Adrenal gland (tissue), 5 donors: Measurements from ENCODE around the gene HNRNPM.

Source experiments
- POLR2A ChIP-seq, 2 donors: fragments of 450-650 bp; IDR thresholded peaks; one replicate each; pipeline ENCODE4 v1.6.1; 2017; ENCODE audit warnings: antibody characterized with exemption in 2 of 2, mild to moderate bottlenecking in 2 of 2, moderate library complexity in 1 of 2
- TF ChIP-seq, protein P1 (sequence below), 6 experiments: fragments of 450-650 bp in 4 of 6; fragments of 200-600 bp in 2 of 6; sonication (generic) in 1 of 6; IDR thresholded peaks; 1 replicate in 5 of 6; 2 replicates in 1 of 6; pipeline versions ENCODE4 v1.5.1 to v1.8.0; 2016 to 2021; ENCODE audit warnings: antibody characterized with exemption in 6 of 6, mild to moderate bottlenecking in 2 of 6, moderate library complexity in 1 of 6
- donor health status: DM: no; HTN: no; CAD: no.

DNA sequence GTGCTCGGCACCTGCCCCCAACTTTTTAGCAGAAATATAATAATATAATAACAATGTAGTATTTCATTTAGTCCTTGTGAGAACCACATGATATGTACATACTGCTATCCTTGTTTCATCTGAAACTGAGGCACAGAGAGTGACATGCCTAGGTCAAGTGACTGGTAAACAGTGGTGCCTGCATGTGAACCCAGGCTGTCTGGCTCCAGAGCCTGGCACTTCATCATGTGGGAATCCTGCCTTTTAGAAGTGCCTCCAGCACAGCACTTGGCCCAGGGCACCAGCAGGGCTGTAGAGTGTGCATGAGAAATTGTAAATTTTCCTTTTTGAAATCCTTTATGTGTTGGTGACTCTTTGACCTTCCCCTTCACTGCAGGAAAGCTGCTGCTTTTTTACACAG lies 30.2 kb downstream of the HNRNPM start:
- TF ChIP-seq, protein P1, sequence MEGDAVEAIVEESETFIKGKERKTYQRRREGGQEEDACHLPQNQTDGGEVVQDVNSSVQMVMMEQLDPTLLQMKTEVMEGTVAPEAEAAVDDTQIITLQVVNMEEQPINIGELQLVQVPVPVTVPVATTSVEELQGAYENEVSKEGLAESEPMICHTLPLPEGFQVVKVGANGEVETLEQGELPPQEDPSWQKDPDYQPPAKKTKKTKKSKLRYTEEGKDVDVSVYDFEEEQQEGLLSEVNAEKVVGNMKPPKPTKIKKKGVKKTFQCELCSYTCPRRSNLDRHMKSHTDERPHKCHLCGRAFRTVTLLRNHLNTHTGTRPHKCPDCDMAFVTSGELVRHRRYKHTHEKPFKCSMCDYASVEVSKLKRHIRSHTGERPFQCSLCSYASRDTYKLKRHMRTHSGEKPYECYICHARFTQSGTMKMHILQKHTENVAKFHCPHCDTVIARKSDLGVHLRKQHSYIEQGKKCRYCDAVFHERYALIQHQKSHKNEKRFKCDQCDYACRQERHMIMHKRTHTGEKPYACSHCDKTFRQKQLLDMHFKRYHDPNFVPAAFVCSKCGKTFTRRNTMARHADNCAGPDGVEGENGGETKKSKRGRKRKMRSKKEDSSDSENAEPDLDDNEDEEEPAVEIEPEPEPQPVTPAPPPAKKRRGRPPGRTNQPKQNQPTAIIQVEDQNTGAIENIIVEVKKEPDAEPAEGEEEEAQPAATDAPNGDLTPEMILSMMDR (IDR thresholded peaks at IDR 0.05) = no peak
- no peak for TF ChIP-seq POLR2A (IDR thresholded peaks at IDR 0.05)
